ENCODE measurements around the gene GUCY1A1. TPM values are rescaled to one million over a fixed set of nuclear protein-coding genes. Genes with fewer than 3 reads are reported as not detected.

GUCY1A1 gene
- total RNA-seq, 1 donor from 2014 or later, result 1.0 TPM

GRCh38 chr4:155653052-155653451 lies 13.6 kb upstream of the GUCY1A1 start:
- Mint-ChIP-seq H3K36me3 (ENCODE audit: low read depth, unreplicated experiment) (no peaks in the 10 kb centered on the region), H3K27ac (ENCODE audit: unreplicated experiment) (no peak overlapping the region), H3K4me3 (ENCODE audit: unreplicated experiment) (no peak overlapping the region), H3K9me3 (ENCODE audit: unreplicated experiment) (no peaks in the 10 kb centered on the region), H3K27me3 (ENCODE audit: low read depth, unreplicated experiment) (peaks cover 2% of the 10 kb centered on the region), H3K4me1 (ENCODE audit: low read depth, unreplicated experiment) (peaks cover 3% of the 10 kb centered on the region)
- H3K4me3 ChIP-seq (ENCODE audit: insufficient read depth, low read depth, low read length), result no peak overlapping the region
- no peaks in the 10 kb centered on the region for H3K27me3 ChIP-seq (ENCODE audit: insufficient read depth, low read length)
- H3K4me1 ChIP-seq (ENCODE audit: insufficient read depth, low read length), result no peaks in the 10 kb centered on the region
- H3K79me2 ChIP-seq (ENCODE audit: insufficient read depth, low read length), result no peaks in the 10 kb centered on the region
- H2AFZ ChIP-seq (ENCODE audit: low read depth, low read length), result no peak overlapping the region
- no peak for DNase-seq (ENCODE audit: low read depth)
- no peak for TF ChIP-seq EZH2 (IDR thresholded peaks at IDR 0.05; ENCODE audit: insufficient read depth, low read length)
- TF ChIP-seq, protein P1, sequence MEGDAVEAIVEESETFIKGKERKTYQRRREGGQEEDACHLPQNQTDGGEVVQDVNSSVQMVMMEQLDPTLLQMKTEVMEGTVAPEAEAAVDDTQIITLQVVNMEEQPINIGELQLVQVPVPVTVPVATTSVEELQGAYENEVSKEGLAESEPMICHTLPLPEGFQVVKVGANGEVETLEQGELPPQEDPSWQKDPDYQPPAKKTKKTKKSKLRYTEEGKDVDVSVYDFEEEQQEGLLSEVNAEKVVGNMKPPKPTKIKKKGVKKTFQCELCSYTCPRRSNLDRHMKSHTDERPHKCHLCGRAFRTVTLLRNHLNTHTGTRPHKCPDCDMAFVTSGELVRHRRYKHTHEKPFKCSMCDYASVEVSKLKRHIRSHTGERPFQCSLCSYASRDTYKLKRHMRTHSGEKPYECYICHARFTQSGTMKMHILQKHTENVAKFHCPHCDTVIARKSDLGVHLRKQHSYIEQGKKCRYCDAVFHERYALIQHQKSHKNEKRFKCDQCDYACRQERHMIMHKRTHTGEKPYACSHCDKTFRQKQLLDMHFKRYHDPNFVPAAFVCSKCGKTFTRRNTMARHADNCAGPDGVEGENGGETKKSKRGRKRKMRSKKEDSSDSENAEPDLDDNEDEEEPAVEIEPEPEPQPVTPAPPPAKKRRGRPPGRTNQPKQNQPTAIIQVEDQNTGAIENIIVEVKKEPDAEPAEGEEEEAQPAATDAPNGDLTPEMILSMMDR (IDR thresholded peaks at IDR 0.05; ENCODE audit: insufficient read depth, low read depth, low read length), result no peak
- no peaks in the 10 kb centered on the region for H4K20me1 ChIP-seq (ENCODE audit: insufficient read depth, low read length)
- no peak for FAIRE-seq
- no peak overlapping the region for H3K27ac ChIP-seq (ENCODE audit: low read depth, low read length)
- no peak overlapping the region for H3K4me2 ChIP-seq (ENCODE audit: low read length)
- H3K36me3 ChIP-seq (ENCODE audit: insufficient read depth, low read length), result no peaks in the 10 kb centered on the region
- H3K9ac ChIP-seq (ENCODE audit: low read length), result no peak overlapping the region
- H3K9me3 ChIP-seq (ENCODE audit: insufficient read depth, low read depth, low read length), result no peaks in the 10 kb centered on the region

DNA sequence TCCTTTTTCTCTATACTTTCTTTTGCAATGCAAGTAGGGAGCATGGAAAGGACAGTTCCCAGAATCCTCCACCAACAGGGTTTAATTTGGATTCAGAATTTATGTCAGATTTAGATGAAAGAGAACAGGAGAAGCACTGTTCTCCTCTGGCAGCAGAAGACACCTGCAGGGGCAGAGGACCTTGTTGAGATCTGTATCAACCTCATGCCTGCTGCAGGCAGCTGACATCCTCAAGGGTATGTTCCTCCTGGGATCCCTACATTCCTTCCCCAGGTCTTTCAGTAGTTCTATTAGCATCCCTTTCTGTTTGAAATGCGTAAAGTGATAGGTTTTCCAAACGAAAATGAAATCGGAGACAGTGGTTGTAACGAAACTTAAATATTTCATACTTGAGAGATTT lies 10.6 kb upstream of the GUCY1A1 start:
- FAIRE-seq (no peak), DNase-seq (ENCODE audit: low read depth) (no peak)
- H3K9me3 Mint-ChIP-seq (ENCODE audit: unreplicated experiment), result no peaks in the 10 kb centered on the region
- no peaks in the 10 kb centered on the region for H4K20me1 ChIP-seq (ENCODE audit: insufficient read depth, low read length)
- no peaks in the 10 kb centered on the region for H3K9me3 ChIP-seq (ENCODE audit: insufficient read depth, low read depth, low read length)
- H3K36me3 Mint-ChIP-seq (ENCODE audit: low read depth, unreplicated experiment), result no peaks in the 10 kb centered on the region
- no peak overlapping the region for H3K9ac ChIP-seq (ENCODE audit: low read length)
- no peak overlapping the region for H3K4me3 ChIP-seq (ENCODE audit: insufficient read depth, low read depth, low read length)
- H3K79me2 ChIP-seq (ENCODE audit: insufficient read depth, low read length), result no peaks in the 10 kb centered on the region
- no peak overlapping the region for H3K27ac ChIP-seq (ENCODE audit: low read depth, low read length)
- H3K27ac Mint-ChIP-seq (ENCODE audit: unreplicated experiment), result no peak overlapping the region
- H3K4me2 ChIP-seq (ENCODE audit: low read length), result no peak overlapping the region
- no peaks in the 10 kb centered on the region for H3K36me3 ChIP-seq (ENCODE audit: insufficient read depth, low read length)
- no peaks in the 10 kb centered on the region for H3K27me3 ChIP-seq (ENCODE audit: insufficient read depth, low read length)
- no peak overlapping the region for H3K4me3 Mint-ChIP-seq (ENCODE audit: unreplicated experiment)
- peaks cover 2% of the 10 kb centered on the region for H3K27me3 Mint-ChIP-seq (ENCODE audit: low read depth, unreplicated experiment)
- peaks cover 3% of the 10 kb centered on the region for H3K4me1 Mint-ChIP-seq (ENCODE audit: low read depth, unreplicated experiment)
- H2AFZ ChIP-seq (ENCODE audit: low read depth, low read length), result no peak overlapping the region
- H3K4me1 ChIP-seq (ENCODE audit: insufficient read depth, low read length), result no peaks in the 10 kb centered on the region
- no peak for TF ChIP-seq EZH2 (IDR thresholded peaks at IDR 0.05; ENCODE audit: insufficient read depth, low read length)
- TF ChIP-seq, protein P1 (IDR thresholded peaks at IDR 0.05; ENCODE audit: insufficient read depth, low read depth, low read length), result no peak

DNA sequence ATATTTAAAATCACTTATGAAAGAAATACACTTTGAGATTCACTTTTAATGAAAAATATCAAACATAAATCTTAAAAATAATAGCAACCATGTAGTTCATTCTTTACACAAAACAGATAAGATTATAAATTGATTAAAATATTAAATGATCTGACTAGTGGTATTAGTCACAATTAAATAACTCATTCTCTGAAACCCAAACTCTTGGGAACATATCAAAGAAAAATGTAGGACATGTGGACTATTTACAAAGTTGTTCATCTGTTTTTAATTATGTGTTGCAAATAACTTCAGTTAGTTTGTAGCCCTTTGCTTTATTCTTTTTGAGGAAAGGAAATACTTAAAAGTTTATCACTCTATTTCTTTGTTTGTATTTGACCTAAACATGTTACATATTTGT lies 9.5 kb upstream of the GUCY1A1 start:
- no peaks in the 10 kb centered on the region for H3K36me3 ChIP-seq (ENCODE audit: insufficient read depth, low read length)
- DNase-seq (ENCODE audit: low read depth) (no peak), FAIRE-seq (no peak)
- Mint-ChIP-seq H3K4me1 (ENCODE audit: low read depth, unreplicated experiment) (peaks cover 3% of the 10 kb centered on the region), H3K36me3 (ENCODE audit: low read depth, unreplicated experiment) (no peaks in the 10 kb centered on the region), H3K27me3 (ENCODE audit: low read depth, unreplicated experiment) (peaks cover 2% of the 10 kb centered on the region), H3K4me3 (ENCODE audit: unreplicated experiment) (no peak overlapping the region), H3K27ac (ENCODE audit: unreplicated experiment) (no peak overlapping the region), H3K9me3 (ENCODE audit: unreplicated experiment) (no peaks in the 10 kb centered on the region)
- no peaks in the 10 kb centered on the region for H4K20me1 ChIP-seq (ENCODE audit: insufficient read depth, low read length)
- H3K9ac ChIP-seq (ENCODE audit: low read length), result no peak overlapping the region
- H3K27me3 ChIP-seq (ENCODE audit: insufficient read depth, low read length), result no peaks in the 10 kb centered on the region
- H3K27ac ChIP-seq (ENCODE audit: low read depth, low read length), result no peak overlapping the region
- TF ChIP-seq EZH2 (IDR thresholded peaks at IDR 0.05; ENCODE audit: insufficient read depth, low read length), result no peak
- TF ChIP-seq, protein P1 (IDR thresholded peaks at IDR 0.05; ENCODE audit: insufficient read depth, low read depth, low read length), result no peak
- no peaks in the 10 kb centered on the region for H3K79me2 ChIP-seq (ENCODE audit: insufficient read depth, low read length)
- no peak overlapping the region for H2AFZ ChIP-seq (ENCODE audit: low read depth, low read length)
- H3K4me1 ChIP-seq (ENCODE audit: insufficient read depth, low read length), result no peaks in the 10 kb centered on the region
- H3K4me2 ChIP-seq (ENCODE audit: low read length), result no peak overlapping the region
- H3K4me3 ChIP-seq (ENCODE audit: insufficient read depth, low read depth, low read length), result no peak overlapping the region
- no peaks in the 10 kb centered on the region for H3K9me3 ChIP-seq (ENCODE audit: insufficient read depth, low read depth, low read length)
